ENCODE results near the gene THAP11. TPM values are rescaled to one million over a fixed set of nuclear protein-coding genes. Genes with fewer than 3 reads are reported as not detected.
A peak's percentile ranks its signal among the peaks of the same experiment; 100 is the strongest.

THAP11 gene
- total and polyA plus RNA-seq, 8 donors: 12.5 to 109 (median 39.3) TPM

GRCh38 chr16:67874372-67874771 is 32.3 kb downstream of the THAP11 start:
- WGBS, 5 donors: 31 to 63% (median 50%) methylated on average over 2 to 3 of the region's 3 CpGs
- no peaks in the 10 kb centered on the region for H3K9me3 ChIP-seq
- DNase-seq: no peak
- H3K4me3 ChIP-seq: peak overlapping the region; percentile 95 to 97 (median 96)
- TF ChIP-seq EP300 (IDR thresholded peaks at IDR 0.05) (no peak), POLR2A (IDR thresholded peaks at IDR 0.05) (no peak), POLR2AphosphoS5 (IDR thresholded peaks at IDR 0.05) (no peak)
- TF ChIP-seq, protein P1, sequence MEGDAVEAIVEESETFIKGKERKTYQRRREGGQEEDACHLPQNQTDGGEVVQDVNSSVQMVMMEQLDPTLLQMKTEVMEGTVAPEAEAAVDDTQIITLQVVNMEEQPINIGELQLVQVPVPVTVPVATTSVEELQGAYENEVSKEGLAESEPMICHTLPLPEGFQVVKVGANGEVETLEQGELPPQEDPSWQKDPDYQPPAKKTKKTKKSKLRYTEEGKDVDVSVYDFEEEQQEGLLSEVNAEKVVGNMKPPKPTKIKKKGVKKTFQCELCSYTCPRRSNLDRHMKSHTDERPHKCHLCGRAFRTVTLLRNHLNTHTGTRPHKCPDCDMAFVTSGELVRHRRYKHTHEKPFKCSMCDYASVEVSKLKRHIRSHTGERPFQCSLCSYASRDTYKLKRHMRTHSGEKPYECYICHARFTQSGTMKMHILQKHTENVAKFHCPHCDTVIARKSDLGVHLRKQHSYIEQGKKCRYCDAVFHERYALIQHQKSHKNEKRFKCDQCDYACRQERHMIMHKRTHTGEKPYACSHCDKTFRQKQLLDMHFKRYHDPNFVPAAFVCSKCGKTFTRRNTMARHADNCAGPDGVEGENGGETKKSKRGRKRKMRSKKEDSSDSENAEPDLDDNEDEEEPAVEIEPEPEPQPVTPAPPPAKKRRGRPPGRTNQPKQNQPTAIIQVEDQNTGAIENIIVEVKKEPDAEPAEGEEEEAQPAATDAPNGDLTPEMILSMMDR (IDR thresholded peaks at IDR 0.05): no peak
- peak overlapping the region in 1 of 5 donors; percentile 80 for H3K27ac ChIP-seq
- H3K4me1 ChIP-seq: peaks cover 16 to 46% (median 35%) of the 10 kb centered on the region in 4 donors
- H3K36me3 ChIP-seq: peaks cover 45 to 63% (median 59%) of the 10 kb centered on the region in 4 donors
- no peaks in the 10 kb centered on the region for H3K27me3 ChIP-seq
- intact Hi-C loops (cut with DNase I; ENCODE audit: low total_unique reads): no loop called here

DNA sequence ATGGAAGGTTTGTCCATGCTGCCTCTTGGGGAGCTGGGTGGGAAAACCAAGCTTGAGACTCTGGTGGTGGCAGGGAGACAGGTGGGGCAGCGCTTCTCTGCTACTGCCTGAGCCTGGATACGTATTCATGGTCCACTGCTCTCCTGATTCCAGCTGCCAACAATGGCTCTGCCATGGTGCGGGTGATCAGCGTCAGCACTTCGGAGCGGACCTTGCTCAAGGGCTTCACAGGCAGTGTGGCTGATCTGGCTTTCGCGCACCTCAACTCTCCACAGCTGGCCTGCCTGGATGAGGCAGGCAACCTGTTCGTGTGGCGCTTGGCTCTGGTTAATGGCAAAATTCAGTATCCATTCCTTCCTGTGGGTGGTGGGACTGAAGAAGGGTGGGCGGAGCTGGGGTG is 34.9 kb downstream of the THAP11 start:
- intact Hi-C loops (cut with DNase I; ENCODE audit: low total_unique reads): no loop called here
- WGBS, 5 donors: 89 to 99% (median 96%) methylated on average over 7 to 11 of the region's 11 CpGs
- Histone ChIP-seq H3K9me3 (no peaks in the 10 kb centered on the region), H3K27me3 (no peaks in the 10 kb centered on the region), H3K36me3 (peaks cover 59 to 64% (median 63%) of the 10 kb centered on the region in 4 donors), H3K4me3 (no peak overlapping the region), H3K27ac (no peak overlapping the region), H3K4me1 (peaks cover 16 to 40% (median 35%) of the 10 kb centered on the region in 4 donors)
- DNase-seq: no peak
- TF ChIP-seq, protein P1 (IDR thresholded peaks at IDR 0.05): no peak
- no peak for TF ChIP-seq POLR2AphosphoS5 (IDR thresholded peaks at IDR 0.05)
- no peak for TF ChIP-seq POLR2A (IDR thresholded peaks at IDR 0.05)
- TF ChIP-seq EP300 (IDR thresholded peaks at IDR 0.05): no peak

DNA sequence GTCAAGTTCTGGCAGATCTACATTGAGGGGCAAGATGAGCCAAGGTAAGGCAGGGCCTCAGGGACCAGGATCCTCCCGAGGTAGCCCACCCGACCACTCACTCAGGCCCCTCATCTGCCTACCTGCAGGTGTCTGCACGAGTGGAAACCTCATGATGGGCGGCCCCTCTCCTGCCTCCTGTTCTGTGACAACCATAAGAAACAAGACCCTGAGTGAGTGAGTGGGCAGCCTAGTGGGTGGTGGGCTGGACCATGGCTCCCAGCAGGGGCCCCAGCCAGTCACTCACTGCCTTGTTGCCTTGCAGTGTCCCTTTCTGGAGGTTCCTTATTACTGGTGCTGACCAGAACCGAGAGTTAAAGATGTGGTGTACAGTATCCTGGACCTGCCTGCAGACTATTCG is 36.1 kb downstream of the THAP11 start:
- Histone ChIP-seq H3K4me3 (no peak overlapping the region), H3K4me1 (peaks cover 16 to 39% (median 28%) of the 10 kb centered on the region in 4 donors), H3K27me3 (no peaks in the 10 kb centered on the region), H3K9me3 (no peaks in the 10 kb centered on the region), H3K36me3 (peaks cover 71 to 76% (median 74%) of the 10 kb centered on the region in 4 donors), H3K27ac (no peak overlapping the region)
- no peak for TF ChIP-seq POLR2A (IDR thresholded peaks at IDR 0.05)
- no peak for TF ChIP-seq EP300 (IDR thresholded peaks at IDR 0.05)
- no peak for TF ChIP-seq POLR2AphosphoS5 (IDR thresholded peaks at IDR 0.05)
- TF ChIP-seq, protein P1 (IDR thresholded peaks at IDR 0.05): no peak
- no peak for DNase-seq
- 89 to 95% (median 92%) methylated on average over 4 to 6 of the region's 6 CpGs for WGBS, 5 donors
- intact Hi-C loops (cut with DNase I; ENCODE audit: low total_unique reads): no loop called here

DNA sequence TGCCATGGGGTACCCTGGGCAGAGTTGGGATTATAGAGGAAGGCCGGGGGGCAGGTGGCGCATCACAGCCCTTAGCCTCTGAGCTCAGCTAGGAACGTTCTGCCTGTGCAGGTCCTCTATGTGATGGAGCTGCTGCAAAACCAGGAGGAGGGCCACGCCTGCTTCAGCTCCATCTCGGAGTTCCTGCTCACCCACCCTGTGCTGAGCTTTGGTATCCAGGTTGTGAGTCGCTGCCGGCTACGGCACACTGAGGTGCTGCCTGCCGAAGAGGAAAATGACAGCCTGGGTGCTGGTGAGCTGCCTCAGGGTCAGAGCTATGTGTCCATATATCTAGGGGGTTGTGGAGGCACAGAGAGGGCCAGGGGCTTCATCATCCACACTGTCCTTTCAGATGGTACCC is 36.7 kb downstream of the THAP11 start:
- no peak overlapping the region for H3K4me3 ChIP-seq
- DNase-seq: no peak
- 92 to 98% (median 96%) methylated on average over 2 to 9 of the region's 9 CpGs for WGBS, 5 donors
- no peaks in the 10 kb centered on the region for H3K27me3 ChIP-seq
- H3K4me1 ChIP-seq: peaks cover 13 to 42% (median 23%) of the 10 kb centered on the region in 4 donors
- intact Hi-C loops (cut with DNase I; ENCODE audit: low total_unique reads): no loop called here
- TF ChIP-seq EP300 (IDR thresholded peaks at IDR 0.05): no peak
- no peak for TF ChIP-seq POLR2A (IDR thresholded peaks at IDR 0.05)
- TF ChIP-seq POLR2AphosphoS5 (IDR thresholded peaks at IDR 0.05): no peak
- TF ChIP-seq, protein P1 (IDR thresholded peaks at IDR 0.05): no peak
- H3K9me3 ChIP-seq: no peaks in the 10 kb centered on the region
- H3K36me3 ChIP-seq: peaks cover 77 to 82% (median 80%) of the 10 kb centered on the region in 4 donors
- H3K27ac ChIP-seq: no peak overlapping the region

All from stomach (tissue), 9 donors.